Stimulated activated CD8-positive, alpha-beta memory T cell treated with anti-CD3 and anti-CD28 coated beads, Interleukin-12 subunit alpha, Interleukin-12 subunit beta, amount 100 ng/mL, for 1 hour (primary cell): Measurements from ENCODE around the gene SPATA2L.
A peak's percentile ranks its signal among the peaks of the same experiment; 100 is the strongest.

Source experiments
- DNase-seq: peaks from one replicate; pipeline ENCODE4 v3.0.0-alpha.2; 2020; ENCODE audit warnings: low read depth

Gene SPATA2L

GRCh38 chr16:89727406-89728120, 26.1 kb upstream of the SPATA2L start:
- DNase-seq = no peak

- DNase-seq = peak; percentile 70
Measured at GRCh38 chr16:89723279-89724250, 22.1 kb upstream of the SPATA2L start.

DNA sequence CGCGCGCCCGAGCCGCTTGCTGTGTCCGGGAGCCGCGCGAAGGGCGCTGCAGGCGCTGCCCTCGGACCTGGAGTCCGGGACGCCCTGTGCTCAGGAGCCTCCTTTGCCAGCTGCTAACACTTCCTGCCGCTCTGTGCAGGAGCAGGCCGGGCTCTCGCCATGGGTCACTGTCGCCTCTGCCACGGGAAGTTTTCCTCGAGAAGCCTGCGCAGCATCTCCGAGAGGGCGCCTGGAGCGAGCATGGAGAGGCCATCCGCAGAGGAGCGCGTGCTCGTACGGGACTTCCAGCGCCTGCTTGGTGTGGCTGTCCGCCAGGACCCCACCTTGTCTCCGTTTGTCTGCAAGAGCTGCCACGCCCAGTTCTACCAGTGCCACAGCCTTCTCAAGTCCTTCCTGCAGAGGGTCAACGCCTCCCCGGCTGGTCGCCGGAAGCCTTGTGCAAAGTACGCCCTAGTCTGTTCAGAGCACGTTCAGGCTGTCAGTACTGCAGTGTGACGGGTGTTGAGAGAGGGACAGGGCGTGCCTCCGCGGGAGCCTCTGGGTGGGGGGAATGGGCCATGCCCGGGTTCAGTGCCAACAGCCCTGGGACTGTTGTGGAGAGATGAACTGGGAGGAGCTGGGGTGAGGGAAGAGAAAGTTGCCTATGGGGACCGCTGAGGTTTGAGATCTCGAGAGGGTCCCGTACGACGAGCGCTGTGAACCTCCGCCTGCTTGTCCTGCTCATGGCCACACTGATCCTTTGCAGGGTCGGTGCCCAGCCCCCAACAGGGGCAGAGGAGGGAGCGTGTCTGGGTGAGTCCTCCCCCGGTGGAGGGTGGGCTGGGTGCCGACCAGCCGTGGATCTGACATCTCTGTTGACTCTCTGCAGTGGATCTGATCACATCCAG, 21.1 kb upstream of the SPATA2L start:
- peak; percentile 43 for DNase-seq

- peak; percentile 79 for DNase-seq
Measured at GRCh38 chr16:89721546-89722391, 20.3 kb upstream of the SPATA2L start.

- DNase-seq = peak; percentile 77
Measured at GRCh38 chr16:89720813-89721545, 19.5 kb upstream of the SPATA2L start, which contains the start of the genes VPS9D1 and ZNF276. VPS9D1 (minus strand) TSS chr16:89720898; CDS start chr16:89720861, 37 bp downstream. ZNF276 (plus strand) TSS chr16:89721537; CDS start chr16:89721641, 104 bp downstream.

DNA sequence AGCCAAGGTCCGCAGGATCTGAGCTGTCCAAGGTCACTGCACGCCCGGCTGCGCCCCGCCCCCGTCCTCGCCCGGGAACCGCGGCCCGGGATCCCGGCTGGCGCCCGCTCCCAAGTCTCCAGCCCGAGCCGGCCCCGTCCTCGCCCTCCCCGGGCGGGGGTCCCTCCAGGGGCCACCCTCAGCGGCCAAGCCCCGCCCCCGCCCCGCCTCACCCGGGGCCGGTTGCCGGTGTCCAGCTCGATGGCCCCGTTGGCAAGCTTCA, 19.0 kb upstream of the SPATA2L start:
- no peak for DNase-seq

GRCh38 chr16:89717688-89718505, 16.4 kb upstream of the SPATA2L start:
- DNase-seq = no peak

DNA sequence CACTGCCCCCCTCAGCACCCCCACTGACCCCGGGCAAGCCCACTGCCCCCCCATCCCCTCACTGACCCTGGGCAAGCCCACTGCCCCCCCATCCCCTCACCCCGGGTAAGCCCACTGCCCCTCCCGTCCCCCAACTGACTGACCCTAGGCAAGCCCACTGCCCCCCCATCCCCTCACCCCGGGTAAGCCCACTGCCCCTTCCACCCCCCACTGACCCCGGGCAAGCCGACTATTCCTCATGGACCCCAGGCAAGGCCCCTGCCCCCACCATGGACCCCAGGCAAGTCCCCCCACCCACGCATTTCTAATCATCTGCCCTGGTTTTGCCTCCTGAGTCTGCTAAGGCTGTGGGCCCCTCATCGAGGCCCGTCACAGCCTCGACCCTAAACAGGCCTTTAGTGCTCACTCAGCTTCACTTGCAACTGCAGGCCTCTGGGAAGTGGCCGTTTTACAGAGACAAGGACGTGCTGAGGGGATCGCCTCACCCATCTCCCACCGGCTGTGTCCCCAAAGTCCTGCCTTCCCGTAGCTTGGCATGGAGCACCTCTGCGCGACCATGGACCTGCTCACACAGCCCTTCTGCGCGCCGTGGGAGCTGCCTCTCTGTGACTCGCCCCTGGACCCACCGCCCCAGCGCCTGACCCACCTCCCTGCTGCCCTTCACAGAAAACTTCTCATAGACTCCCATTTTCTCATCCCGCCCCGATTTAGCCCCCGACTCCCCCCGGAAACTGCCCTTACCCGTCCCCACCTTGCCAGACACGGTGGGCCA, 15.6 kb upstream of the SPATA2L start:
- no peak for DNase-seq

- no peak for DNase-seq
Measured at GRCh38 chr16:89716493-89716892, 15.0 kb upstream of the SPATA2L start.

DNA sequence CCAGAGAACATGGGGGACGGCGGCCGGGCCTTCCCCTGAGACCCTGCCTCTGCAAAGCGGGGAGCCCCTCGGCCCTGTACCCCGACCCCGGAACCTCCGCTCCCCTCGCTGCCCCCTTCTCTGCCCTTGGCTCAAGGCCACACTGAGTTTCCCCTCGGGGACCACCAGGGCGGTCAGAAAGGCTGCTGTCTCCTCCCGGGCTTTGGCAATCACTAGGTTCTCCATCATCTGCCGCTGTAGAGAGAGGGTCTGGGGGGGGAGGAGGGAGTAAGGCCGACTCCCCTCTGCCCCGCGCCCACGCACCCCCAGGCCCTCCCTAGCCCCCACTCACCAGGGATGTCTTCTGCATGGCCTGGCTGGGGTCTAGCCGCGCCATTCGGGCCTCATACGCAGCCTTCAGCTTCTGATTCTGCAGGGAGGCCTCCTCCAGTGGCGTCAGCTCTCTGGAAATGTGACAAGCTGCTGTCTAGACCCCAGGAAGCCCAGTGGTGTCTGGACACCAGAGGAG, 10.8 kb upstream of the SPATA2L start:
- DNase-seq = no peak

DNA sequence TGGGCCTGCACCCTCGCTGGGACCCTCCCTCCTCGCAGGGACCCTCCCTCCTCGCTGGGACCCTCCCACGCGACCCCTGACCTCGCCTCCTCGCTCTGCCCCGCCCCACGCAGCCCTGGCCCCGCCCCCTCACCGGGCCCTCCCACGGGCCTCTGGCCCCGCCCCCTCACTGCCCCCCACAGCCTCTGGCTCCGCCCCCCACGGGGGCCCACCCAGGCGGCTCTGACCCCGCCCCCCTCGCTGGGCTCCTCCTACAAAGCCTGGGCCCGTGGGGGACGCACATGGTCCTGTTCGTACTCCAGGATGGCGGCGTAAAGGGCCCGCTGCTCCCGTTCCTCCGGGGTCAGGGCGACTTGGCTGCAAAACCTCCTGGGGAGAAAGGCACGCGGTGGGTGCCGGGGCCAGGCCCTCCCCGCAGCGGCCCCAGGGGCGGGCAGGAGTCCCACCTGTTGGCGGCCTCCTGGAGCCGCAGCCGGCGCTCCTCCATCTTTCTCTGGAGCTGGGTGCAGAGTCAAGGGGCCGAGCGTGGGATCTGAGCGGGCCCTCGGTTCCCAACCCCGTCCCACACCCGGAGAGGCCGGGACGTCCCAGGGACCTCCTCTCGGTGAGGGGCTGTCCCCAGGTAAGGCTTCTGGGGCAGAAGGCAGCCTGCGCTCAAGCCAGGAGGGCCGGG, 10.2 kb upstream of the SPATA2L start:
- no peak for DNase-seq

GRCh38 chr16:89710709-89711564, 9.4 kb upstream of the SPATA2L start:
- DNase-seq = no peak

DNA sequence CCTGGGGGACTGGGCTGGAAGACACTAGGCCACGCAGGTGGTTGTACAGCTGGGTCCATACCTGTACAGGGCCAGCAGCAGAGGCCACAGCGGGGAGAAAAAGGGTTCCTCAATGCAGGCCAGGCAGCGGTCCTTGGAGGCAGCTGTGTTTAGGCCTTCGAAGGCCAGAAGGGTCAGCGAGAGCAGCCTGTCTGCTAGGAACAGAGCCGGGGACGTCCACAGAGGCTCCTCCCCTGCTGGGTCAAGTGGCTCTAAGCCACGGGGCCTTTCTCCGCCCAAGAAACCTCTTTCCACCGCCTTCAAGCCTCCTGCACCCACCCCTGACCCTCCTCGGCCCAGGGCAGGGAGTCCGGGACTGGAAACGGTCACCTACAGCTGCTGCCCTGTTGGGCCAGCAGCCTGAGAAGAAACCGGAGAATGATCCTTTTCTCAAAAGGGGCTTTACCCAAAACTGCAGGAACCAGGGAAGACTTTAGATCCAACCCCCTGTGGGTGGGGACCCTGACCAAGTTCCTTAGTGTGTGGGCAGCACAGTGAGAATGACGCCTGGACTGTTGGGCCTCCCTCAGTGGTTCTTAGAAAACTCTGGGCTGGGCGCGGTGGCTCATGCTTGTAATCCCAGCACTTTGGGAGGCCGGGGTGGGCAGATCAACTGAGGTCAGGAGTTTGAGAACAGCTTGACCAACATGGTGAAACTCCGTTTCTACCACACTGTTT, 8.4 kb upstream of the SPATA2L start:
- DNase-seq = no peak

GRCh38 chr16:89709166-89709565, 7.7 kb upstream of the SPATA2L start:
- DNase-seq = no peak

- DNase-seq = no peak
Measured at GRCh38 chr16:89708481-89708931, 7.0 kb upstream of the SPATA2L start.

GRCh38 chr16:89707695-89708094, 6.2 kb upstream of the SPATA2L start:
- DNase-seq = no peak
